Natural killer cell treated with Interleukin-12 subunit alpha and Interleukin-12 subunit beta and Interleukin-15 and Interleukin-18, amount 100 ng/mL, for 72 hours (primary cell): Measurements from ENCODE around the gene RFT1. TPM values are rescaled to one million over a fixed set of nuclear protein-coding genes. Genes with fewer than 3 reads are reported as not detected.
A peak's percentile ranks its signal among the peaks of the same experiment; 100 is the strongest.
"Not testable (repeated sequence)": the region's sequence is repeated elsewhere in the genome, so short reads cannot be mapped to it uniquely, and the experiment has no call there.

Source experiments
- ATAC-seq, 2 donors: fragments of 150-1000 bp; cut with Tn5 transposase in 1 of 2; sonication (Bioruptor Pico), chemical (Tn5 transposase) in 1 of 2; 2 replicates each; pipeline ENCODE4 v1.10.0; 2021
- DNase-seq: peaks from one replicate; pipeline ENCODE4 v3.0.0; 2022; ENCODE audit warnings: low spot score
- H3K27ac Mint-ChIP-seq, 2 donors: 1 replicate in 1 of 2; 2 replicates in 1 of 2; pipeline ENCODE4 v1.8.0; 2022; ENCODE audit warnings: mixed read lengths in 2 of 2, mild to moderate bottlenecking in 1 of 2, moderate library complexity in 1 of 2
- H3K27me3 Mint-ChIP-seq, 2 donors: 1 replicate in 1 of 2; 2 replicates in 1 of 2; pipeline ENCODE4 v1.8.0; 2022; ENCODE audit warnings: mixed read lengths in 2 of 2
- H3K36me3 Mint-ChIP-seq: one replicate; pipeline ENCODE4 v1.8.0; 2022; ENCODE audit warnings: mixed read lengths
- H3K4me1 Mint-ChIP-seq, 2 donors: 1 replicate in 1 of 2; 2 replicates in 1 of 2; pipeline ENCODE4 v1.8.0; 2022; ENCODE audit warnings: low read depth in 2 of 2, mixed read lengths in 2 of 2, mild to moderate bottlenecking in 1 of 2
- H3K4me3 Mint-ChIP-seq: one replicate; pipeline ENCODE4 v1.8.0; 2022; ENCODE audit warnings: mixed read lengths
- H3K9me3 Mint-ChIP-seq: 2 replicates; pipeline ENCODE4 v1.8.0; 2022; ENCODE audit warnings: mixed read lengths
- total RNA-seq, 2 donors: library from RNA; stranded (reverse); gene quantifications; one replicate each; pipeline ENCODE4 v1.2.3, GENCODE V29; 2022

RFT1 gene
- total RNA-seq, 2 donors from 2014 or later: 33.1 to 51.6 TPM

GRCh38 chr3:53074761-53075742 lies 55.2 kb downstream of the RFT1 start:
- no peaks in the 10 kb centered on the region for H3K27me3 Mint-ChIP-seq
- peak overlapping the region; percentile 57 for H3K4me3 Mint-ChIP-seq
- DNase-seq: no peak

GRCh38 chr3:53074366-53074696 lies 55.9 kb downstream of the RFT1 start:
- H3K36me3 Mint-ChIP-seq: no peaks in the 10 kb centered on the region
- peaks cover 12 to 15% of the 10 kb centered on the region in 2 donors for H3K4me1 Mint-ChIP-seq
- peak overlapping the region; percentile 57 for H3K4me3 Mint-ChIP-seq

More at GRCh38 chr3:53074761-53075742, 55.2 kb downstream of the RFT1 start:
- no peak for ATAC-seq
- no peaks in the 10 kb centered on the region for H3K36me3 Mint-ChIP-seq
- no peaks in the 10 kb centered on the region for H3K9me3 Mint-ChIP-seq
- peaks cover 12 to 15% of the 10 kb centered on the region in 2 donors for H3K4me1 Mint-ChIP-seq
- peak overlapping the region in 1 of 2 donors; percentile 70 for H3K27ac Mint-ChIP-seq

GRCh38 chr3:53073553-53074365 lies 56.5 kb downstream of the RFT1 start:
- Mint-ChIP-seq H3K27me3 (no peaks in the 10 kb centered on the region), H3K4me1 (peaks cover 12 to 15% of the 10 kb centered on the region in 2 donors), H3K4me3 (peak overlapping the region; percentile 95), H3K36me3 (no peaks in the 10 kb centered on the region), H3K9me3 (no peaks in the 10 kb centered on the region), H3K27ac (peak overlapping the region; percentile 91 to 92)
- DNase-seq (no peak), ATAC-seq (no peak)

More at GRCh38 chr3:53074366-53074696, 55.9 kb downstream of the RFT1 start:
- no peaks in the 10 kb centered on the region for H3K27me3 Mint-ChIP-seq
- no peaks in the 10 kb centered on the region for H3K9me3 Mint-ChIP-seq
- H3K27ac Mint-ChIP-seq: peak overlapping the region in 1 of 2 donors; percentile 70
- ATAC-seq: no peak
- DNase-seq: no peak

- Mint-ChIP-seq H3K4me3 (peak overlapping the region; percentile 95), H3K27ac (peak overlapping the region; percentile 91 to 92), H3K36me3 (no peaks in the 10 kb centered on the region), H3K4me1 (peaks cover 12 to 15% of the 10 kb centered on the region in 2 donors), H3K27me3 (no peaks in the 10 kb centered on the region), H3K9me3 (no peaks in the 10 kb centered on the region)
- ATAC-seq (peak; percentile 92 to 94), DNase-seq (peak; percentile 87)
These were observed 57.3 kb downstream of the RFT1 start for GRCh38 chr3:53072653-53073552.

GRCh38 chr3:53071882-53072431 lies 58.3 kb downstream of the RFT1 start:
- no peaks in the 10 kb centered on the region for H3K36me3 Mint-ChIP-seq
- no peaks in the 10 kb centered on the region for H3K27me3 Mint-ChIP-seq
- no peaks in the 10 kb centered on the region for H3K9me3 Mint-ChIP-seq
- ATAC-seq (no peak), DNase-seq (no peak)
- peak overlapping the region; percentile 95 for H3K4me3 Mint-ChIP-seq
- H3K4me1 Mint-ChIP-seq: peaks cover 12 to 15% of the 10 kb centered on the region in 2 donors
- H3K27ac Mint-ChIP-seq: peak overlapping the region; percentile 91 to 92

- Mint-ChIP-seq H3K36me3 (no peaks in the 10 kb centered on the region), H3K4me1 (peaks cover 12 to 15% of the 10 kb centered on the region in 2 donors), H3K27me3 (peaks cover 4 to 9% of the 10 kb centered on the region in 2 donors), H3K4me3 (no peak overlapping the region), H3K27ac (peak overlapping the region in 1 of 2 donors; percentile 9), H3K9me3 (no peaks in the 10 kb centered on the region)
- ATAC-seq (no peak), DNase-seq (no peak)
These were observed 60.7 kb downstream of the RFT1 start for GRCh38 chr3:53069422-53070068.

DNA sequence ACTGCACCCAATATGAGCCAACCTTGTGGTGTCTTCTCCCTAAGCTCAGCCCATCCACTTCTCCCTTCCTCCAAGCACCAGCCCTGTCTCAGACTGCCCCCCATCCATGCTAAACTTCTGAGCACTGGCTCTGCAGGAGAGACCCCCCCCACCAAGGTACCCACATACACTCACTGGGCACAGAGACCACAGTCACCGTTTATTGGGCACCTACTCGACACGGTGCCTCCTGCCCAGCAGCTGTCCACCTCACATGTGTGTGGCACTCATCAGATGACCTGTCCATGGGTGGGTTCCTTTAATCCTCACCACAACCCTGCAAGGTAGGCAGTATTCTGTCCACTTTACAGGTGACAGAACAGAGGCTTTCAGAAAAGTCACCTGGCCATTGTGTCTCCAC lies 62.1 kb downstream of the RFT1 start:
- H3K4me1 Mint-ChIP-seq: peaks cover 8% of the 10 kb centered on the region in 2 donors
- DNase-seq (no peak), ATAC-seq (no peak)
- H3K27me3 Mint-ChIP-seq: peaks cover 6 to 14% of the 10 kb centered on the region in 2 donors
- no peak overlapping the region for H3K4me3 Mint-ChIP-seq
- no peaks in the 10 kb centered on the region for H3K36me3 Mint-ChIP-seq
- H3K9me3 Mint-ChIP-seq: no peaks in the 10 kb centered on the region
- H3K27ac Mint-ChIP-seq: no peak overlapping the region

- Mint-ChIP-seq H3K9me3 (no peaks in the 10 kb centered on the region), H3K27ac (no peak overlapping the region), H3K4me1 (peaks cover 4% of the 10 kb centered on the region in 2 donors), H3K36me3 (no peaks in the 10 kb centered on the region), H3K4me3 (no peak overlapping the region), H3K27me3 (peaks cover 6 to 14% of the 10 kb centered on the region in 2 donors)
- DNase-seq (no peak), ATAC-seq (no peak)
These were observed 62.7 kb downstream of the RFT1 start for GRCh38 chr3:53067567-53067966.

DNA sequence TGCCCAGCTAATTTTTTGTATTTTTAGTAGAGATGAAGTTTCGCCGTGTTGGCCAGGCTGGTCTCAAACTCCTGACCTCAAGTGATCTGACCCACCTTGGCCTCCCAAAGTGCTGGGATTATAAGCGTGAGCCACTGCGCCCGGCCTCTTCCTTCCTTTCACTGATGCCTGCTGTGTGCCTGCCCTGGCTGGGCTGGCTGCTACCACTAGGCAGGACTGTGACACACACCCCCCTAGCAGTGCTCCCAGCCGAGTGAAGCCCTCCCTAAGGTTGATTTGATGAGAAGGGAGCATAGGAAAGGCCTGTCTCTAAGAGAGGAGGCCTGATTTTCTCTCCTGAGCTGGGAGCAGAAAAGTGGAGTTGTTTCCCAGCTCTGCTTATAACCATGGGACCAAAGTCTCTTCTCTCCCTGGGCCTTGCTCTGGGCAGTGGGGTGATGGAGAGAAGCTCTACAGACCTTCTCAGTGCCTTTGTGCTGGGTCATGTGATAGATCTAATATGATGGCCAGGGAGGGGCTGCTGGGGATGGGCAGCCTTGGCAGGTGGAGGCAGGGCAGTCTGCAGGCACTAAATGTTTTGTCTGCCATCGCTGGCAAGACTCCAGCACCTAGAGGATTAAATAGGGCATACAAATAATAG lies 64.3 kb downstream of the RFT1 start:
- peaks cover 9 to 14% of the 10 kb centered on the region in 2 donors for H3K27me3 Mint-ChIP-seq
- no peak for DNase-seq
- H3K4me3 Mint-ChIP-seq: no peak overlapping the region
- H3K27ac Mint-ChIP-seq: no peak overlapping the region
- H3K9me3 Mint-ChIP-seq: no peaks in the 10 kb centered on the region
- H3K4me1 Mint-ChIP-seq: no peaks in the 10 kb centered on the region
- no peaks in the 10 kb centered on the region for H3K36me3 Mint-ChIP-seq
- ATAC-seq: no peak

DNA sequence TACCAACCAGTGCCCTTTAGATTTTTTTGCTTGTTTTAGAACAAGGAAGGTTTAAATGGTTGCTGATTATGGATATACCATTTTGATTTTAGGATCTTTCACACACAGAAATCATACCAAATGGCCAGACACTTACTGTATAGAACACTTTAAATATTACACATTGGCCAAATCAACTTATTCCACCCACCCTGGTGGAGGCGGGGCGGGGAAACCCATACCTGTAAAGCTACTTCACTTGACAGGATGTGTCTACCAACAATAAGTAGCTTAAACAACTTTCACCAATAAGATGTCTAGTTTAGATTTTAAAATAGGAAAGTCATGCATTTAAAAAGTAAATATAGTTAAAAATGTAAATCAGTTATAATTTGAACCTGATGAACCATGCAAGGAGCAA lies 67.3 kb downstream of the RFT1 start:
- H3K4me3 Mint-ChIP-seq: no peak overlapping the region
- no peak overlapping the region for H3K27ac Mint-ChIP-seq
- peaks cover 9 to 14% of the 10 kb centered on the region in 2 donors for H3K27me3 Mint-ChIP-seq
- ATAC-seq (no peak), DNase-seq (no peak)
- no peaks in the 10 kb centered on the region for H3K9me3 Mint-ChIP-seq
- H3K36me3 Mint-ChIP-seq: no peaks in the 10 kb centered on the region
- no peaks in the 10 kb centered on the region for H3K4me1 Mint-ChIP-seq

GRCh38 chr3:53056442-53056841 lies 73.8 kb downstream of the RFT1 start:
- ATAC-seq: no peak

DNA sequence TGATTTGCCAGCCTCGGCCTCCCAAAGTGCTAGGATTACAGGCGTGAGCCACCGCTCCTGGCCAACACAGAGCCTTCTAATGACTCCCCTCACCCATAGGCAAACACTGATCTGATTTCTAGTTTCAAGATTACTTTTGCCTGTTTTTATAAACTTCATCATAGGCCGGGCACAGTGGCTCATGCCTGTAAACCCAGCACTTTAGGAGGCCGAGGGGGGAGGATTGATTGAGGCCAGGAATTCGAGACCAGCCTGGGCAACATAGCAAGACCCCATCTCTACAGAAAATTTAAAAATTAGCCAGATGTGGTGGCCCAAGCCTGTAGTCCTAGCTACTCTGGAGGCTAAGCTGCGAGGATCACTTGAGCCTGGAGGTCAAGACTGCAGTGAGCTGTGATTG lies 76.0 kb downstream of the RFT1 start:
- H3K27me3 Mint-ChIP-seq, DNase-seq, H3K4me1 Mint-ChIP-seq, H3K27ac Mint-ChIP-seq, H3K4me3 Mint-ChIP-seq, H3K36me3 Mint-ChIP-seq, ATAC-seq, H3K9me3 Mint-ChIP-seq: not testable (repeated sequence)

More at GRCh38 chr3:53056442-53056841, 73.8 kb downstream of the RFT1 start:
- DNase-seq: no peak
- Mint-ChIP-seq H3K27ac (no peak overlapping the region), H3K4me3 (no peak overlapping the region), H3K4me1 (no peaks in the 10 kb centered on the region), H3K9me3 (no peaks in the 10 kb centered on the region), H3K36me3 (no peaks in the 10 kb centered on the region), H3K27me3 (peaks cover 0 to 2% of the 10 kb centered on the region in 2 donors)
